Hepatic stellate cell (primary cell): ENCODE results near the gene TDG.
A peak's percentile ranks its signal among the peaks of the same experiment; 100 is the strongest.

Experiments
- DNase-seq: peaks from one replicate; pipeline ENCODE4 v3.0.0; 2011; ENCODE audit warnings: low spot score

Gene TDG

DNA sequence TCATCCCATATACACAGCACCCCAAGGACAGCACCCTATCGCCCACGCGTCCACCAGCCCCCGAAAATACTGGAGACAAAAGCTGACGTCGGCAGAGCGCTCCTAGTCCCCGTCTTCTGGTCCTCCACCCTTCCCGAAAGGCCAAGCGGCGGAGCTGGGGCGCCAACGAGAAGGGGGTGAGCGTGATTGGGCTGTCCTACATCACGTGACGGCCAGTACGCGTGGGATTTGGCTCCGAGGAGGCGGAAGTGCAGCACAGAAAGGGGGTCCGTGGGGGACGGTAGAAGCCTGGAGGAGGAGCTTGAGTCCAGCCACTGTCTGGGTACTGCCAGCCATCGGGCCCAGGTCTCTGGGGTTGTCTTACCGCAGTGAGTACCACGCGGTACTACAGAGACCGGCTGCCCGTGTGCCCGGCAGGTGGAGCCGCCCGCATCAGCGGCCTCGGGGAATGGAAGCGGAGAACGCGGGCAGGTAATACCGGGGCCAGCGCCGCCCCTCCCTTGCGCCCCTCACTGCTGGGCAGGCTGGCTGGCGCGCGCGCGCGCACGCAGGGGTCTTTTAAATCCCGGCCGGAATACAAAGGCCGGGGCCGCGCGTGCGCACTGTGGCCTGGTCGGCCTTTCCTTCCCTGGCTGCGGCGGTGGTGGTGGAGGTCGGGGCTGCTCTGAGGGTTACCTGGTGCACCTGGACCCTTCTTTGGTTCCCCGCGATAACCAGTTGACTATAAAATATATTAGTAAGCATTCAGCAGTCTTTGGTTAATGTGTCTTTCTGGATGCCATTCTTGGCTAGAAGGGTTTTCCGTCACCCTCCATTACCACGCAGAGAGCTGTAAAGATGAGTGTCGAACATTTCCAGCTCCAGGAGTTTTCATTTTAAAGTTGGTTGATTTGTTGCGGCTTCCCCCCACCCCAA is at the start of gene TDG:
TSS of gene TDG (plus strand) at position 283 of the 915 bp plus-strand sequence. CDS start at position 449, 166 bp downstream.
- DNase-seq = peak; percentile 95

DNA sequence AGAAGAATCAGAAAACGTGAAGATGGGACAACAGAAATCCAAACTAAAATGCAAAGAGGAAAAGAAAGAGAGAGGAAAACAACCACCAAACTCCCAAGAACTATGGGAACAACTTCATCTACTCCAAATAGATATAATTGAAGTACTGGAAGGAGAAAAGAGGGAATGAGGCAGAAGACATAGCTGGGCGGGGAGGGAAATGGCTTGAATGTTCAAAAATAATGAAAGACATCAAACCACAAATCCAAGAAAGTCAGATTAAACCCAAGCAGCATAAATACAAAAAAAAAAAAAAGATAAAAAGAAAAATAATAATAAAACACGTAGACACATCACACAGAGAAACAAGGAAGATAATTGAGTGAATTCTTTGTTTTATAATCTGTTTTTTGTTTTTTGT is 47.8 kb upstream of the TDG start:
- no peak for DNase-seq

DNA sequence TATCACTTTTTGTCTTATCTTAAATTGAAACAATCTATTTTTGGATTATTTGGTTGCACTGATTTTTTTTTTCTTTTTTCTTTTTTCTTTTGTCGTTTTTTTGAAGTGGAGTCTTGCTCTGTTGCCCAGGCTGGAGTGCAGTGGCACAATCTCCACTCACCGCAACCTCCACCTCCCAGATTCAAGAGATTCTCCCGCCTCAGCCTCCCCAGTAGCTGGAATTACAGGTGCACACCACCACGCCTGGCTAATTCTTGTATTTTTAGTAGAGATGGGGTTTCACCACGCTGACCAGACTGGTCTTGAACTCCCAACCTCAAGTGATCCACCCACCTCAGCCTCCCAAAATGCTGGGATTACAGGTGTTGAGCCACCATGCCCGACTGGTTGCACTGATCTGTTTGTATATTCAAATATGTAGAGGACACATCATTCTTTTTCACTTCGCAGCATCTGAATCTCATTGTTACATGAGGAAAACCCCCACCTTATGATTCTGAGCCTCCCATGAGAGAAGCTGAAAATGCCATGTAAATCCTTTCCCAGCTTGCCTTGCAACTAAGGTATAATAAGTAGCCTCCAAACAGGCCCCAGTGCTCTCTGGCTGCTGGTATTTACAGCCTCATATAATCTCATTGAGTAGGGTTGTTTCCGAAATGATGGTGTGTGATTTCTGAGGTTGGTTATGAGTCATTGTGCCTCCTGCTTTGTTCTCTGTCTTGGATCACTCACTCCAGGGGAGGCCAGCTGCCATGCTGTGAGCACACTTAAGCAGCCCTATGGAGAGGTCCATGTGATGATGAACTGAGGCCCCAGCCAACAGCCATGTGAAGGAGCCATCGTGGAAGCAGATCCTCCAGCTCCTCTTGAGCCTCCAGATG is 40.7 kb upstream of the TDG start:
- DNase-seq = no peak

DNA sequence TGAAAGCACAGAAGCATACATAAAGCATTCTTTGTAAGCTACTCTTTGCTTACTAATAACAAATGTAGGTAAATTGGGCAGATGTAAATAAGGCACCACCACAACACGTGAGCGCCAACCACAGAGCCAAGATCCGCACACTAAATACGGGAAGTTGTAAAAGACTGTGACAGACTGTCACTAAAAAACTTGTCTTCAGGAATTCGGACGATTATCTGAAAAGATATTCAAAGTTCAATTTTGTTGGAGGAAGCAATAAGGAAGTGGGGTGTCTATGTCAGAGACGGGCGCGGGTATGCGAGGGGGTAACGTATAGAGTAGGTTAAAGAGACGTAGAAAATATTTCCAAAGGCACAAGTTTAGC is 37.0 kb upstream of the TDG start:
- DNase-seq = no peak

DNA sequence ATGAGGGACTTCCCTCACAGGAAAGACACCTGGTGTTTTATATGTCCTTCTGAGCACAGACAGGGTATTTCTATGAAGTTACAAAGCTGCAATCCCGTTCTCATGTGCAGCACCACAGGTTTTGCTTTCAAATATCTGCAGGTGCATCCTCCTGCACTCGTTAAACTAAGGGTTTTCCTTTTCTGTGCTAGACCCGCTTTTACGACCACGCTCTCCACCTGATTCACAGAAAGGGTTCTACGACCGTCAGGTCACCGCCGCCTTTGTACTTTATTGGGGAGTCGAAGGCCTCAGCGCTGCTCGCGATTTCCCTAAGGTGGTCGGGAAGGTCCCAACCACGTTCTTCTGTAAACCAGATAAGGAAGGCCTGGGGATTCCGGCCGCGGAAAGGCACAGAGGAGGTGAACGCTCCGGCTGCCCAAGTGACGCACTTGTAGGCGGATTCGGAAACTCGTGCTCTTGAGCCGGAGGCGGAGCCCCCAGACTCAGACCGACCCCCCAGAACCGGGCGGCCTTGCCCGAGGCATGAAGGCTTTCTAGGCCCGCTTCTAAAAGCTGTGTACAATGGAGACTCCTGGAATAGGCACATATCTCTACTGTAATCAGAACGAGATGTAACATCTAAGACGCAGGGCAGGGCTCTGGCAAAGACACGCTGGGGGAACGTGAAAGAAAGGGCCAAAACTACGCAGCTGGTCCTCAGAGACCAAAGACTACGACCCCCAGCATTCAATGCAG is 36.5 kb upstream of the TDG start:
- DNase-seq = peak; percentile 87

DNA sequence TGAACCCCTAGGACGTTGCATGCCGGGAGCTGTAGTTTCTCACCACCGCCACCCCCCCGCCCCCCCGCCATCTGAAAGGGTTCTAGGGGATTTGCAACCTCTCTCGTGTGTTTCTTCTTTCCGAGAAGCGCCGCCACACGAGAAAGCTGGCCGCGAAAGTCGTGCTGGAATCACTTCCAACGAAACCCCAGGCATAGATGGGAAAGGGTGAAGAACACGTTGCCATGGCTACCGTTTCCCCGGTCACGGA is 36.0 kb upstream of the TDG start:
- DNase-seq = no peak

DNA sequence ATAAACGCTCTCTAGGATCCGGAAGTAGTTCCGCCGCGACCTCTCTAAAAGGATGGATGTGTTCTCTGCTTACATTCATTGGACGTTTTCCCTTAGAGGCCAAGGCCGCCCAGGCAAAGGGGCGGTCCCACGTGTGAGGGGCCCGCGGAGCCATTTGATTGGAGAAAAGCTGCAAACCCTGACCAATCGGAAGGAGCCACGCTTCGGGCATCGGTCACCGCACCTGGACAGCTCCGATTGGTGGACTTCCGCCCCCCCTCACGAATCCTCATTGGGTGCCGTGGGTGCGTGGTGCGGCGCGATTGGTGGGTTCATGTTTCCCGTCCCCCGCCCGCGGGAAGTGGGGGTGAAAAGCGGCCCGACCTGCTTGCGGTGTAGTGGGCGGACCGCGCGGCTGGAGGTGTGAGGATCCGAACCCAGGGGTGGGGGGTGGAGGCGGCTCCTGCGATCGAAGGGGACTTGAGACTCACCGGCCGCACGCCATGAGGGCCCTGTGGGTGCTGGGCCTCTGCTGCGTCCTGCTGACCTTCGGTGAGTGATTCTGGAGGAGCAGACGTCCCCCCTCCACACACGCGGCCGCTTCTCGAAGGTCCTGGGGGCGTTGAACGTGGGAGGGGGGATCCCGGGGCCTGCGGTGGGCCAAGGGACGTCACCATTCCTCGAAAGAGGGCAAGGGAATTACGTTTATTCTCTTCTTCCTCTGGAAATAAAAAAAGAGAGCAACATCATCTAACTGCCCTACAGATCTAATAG is 35.5 kb upstream of the TDG start, which contains the start of gene HSP90B1:
TSS of gene HSP90B1 (plus strand) at position 377 of the 753 bp plus-strand sequence. CDS start at position 483, 106 bp downstream.
- DNase-seq = peak; percentile 99

DNA sequence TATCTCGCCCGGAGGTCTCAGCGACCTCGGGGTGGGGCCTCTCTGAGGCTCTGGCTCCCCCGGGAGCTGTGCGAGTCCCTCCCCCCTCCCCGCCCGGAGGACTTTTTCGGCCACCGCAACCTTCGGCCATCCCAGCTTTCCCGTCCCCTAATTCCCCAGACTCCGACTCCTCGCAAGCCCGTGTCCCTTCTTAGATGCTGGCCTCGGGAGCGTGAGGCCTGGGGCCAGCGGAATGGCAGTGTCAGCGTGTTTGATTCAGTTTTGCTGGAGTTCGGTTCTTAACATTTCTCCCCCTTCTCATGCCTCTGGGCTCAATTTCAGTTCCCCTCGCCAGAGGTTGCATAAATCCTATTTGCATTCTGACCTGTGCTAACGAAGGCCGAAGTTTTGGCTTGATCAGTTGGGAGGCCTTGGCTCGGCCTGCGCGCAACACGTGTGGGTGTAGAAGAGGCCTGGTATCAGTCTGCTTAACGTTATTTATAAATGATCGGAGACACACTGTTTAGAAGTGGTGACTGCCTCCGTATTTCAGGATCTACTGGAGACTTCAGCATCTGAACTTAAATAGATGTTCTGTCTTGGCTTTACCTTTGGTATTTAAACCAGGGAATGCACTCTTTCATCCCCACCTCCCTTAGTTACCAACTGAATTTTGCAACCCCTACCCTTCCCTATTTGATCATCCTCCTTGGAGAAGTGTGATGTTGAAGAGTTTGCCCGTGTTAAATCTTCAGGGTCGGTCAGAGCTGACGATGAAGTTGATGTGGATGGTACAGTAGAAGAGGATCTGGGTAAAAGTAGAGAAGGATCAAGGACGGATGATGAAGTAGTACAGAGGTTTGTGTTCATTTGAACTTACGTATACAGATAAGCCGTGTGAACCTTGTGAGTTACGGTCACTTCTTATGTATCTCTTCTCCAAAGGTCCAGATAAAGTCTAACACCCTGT is 34.6 kb upstream of the TDG start:
- DNase-seq = peak; percentile 22

DNA sequence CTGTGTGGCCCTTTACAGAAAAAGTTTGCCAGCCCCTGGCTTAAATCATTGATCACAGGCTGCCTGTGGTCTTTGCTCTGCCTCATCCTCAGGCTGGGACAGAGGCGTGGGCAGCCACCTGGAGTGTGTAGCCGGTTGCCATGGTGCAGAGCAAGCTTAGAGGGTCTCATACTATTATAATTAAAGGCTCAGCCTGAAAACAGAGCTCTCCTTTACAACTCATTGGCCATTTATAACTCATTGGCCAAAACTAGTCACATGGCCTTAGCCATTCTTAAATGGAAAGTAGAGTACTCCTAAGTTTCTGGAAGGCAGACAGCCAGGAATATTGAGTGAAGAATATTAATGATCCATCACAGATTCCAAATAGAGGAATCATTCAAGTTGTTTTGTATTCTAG is 32.4 kb upstream of the TDG start:
- DNase-seq = no peak

DNA sequence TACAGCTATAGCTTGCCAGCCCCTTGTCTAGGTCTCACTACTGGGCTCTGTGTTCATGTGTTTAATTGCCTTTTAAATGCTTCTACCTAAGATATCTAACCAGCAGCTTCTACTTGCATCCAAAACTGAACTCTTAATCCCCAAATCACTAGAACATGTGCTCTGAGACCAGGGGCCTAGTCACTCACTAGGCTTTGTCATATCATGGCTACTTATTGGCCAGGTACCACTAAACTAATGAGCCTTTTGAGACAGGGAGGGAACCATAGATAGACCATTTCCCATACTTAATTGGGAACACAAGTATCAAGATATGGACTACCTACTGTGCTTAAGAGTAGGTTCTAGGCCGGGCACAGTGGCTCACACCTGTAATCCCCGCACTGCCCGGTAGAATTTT is 29.0 kb upstream of the TDG start:
- no peak for DNase-seq

DNA sequence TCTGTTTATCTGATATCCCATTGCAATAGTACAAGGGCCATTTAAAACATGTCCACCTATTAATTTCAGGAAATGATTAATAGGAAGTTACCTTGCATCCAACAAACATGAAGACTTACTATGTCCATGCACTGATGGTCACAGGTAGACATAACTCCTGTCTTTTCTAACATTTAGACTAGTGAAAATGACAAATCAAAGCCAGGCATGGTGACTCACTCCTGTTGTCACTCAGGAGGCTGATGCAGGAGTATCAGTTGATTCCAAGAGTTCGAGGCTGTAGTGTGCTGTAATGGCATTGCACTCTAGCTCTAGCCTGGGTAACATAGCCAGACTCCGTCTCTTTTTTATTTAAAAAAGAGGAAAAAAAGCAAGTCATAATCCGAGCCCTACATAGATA is 20.7 kb upstream of the TDG start:
- no peak for DNase-seq

DNA sequence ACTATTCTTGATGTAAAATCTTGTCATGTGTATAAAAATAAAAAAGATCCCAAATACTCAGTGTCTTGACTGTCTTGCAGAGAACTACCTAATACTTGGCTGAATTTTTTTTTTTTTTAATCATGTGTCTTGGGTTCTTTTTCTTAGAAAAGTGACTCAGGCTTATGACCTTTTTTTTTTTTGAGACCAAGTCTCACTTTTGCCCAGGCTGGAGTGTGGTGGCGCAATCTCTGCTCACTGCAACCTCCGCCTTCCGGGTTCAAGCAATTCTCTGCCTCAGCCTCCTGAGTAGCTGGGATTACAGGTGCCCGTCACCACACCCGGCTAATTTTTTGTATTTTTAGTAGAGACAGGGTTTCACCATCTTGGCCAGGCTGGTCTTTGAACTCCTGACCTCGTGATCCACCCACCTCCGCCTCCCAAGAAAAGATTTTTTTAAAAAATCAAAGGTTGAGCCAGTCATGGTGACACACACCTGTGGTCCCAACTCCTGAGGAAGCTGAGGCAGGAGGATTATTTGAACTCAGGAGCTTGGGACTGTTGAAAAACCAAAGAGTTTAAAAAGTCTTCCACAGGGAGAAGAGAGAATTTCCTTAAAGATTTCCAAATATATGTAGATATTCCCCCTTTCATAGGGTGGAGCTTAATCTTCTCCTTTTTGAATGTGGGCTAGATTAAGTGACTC is 17.7 kb upstream of the TDG start:
- no peak for DNase-seq

DNA sequence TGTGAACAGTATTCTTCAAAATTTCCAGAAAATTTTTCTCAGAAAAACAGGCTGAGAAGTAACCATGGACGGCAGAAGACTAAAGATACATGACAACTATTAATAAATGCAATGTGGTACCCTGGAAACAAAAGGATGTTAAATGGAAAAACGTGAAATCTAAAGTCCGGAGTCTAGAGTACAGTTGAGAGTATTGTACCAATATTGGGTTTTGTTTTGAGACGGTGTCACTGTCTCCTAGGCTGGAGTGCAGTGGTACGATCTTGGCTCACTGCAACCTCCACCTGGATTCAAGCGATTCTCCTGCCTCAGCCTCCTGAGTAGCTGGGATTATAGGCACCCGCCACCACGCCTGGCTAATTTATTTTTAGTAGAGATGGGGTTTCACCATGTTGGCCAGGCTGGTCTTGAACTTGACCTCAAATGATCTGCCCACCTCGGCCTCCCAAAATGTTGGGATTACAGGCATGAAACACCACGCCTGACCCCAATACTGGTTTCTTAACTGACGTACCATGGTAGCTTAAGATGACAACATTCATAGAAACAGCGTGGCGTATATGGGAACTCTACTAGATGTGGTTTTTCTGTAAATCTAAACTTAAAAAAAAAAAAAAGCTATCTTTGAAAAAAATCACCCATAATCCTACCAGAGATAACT is 16.8 kb upstream of the TDG start:
- no peak for DNase-seq

DNA sequence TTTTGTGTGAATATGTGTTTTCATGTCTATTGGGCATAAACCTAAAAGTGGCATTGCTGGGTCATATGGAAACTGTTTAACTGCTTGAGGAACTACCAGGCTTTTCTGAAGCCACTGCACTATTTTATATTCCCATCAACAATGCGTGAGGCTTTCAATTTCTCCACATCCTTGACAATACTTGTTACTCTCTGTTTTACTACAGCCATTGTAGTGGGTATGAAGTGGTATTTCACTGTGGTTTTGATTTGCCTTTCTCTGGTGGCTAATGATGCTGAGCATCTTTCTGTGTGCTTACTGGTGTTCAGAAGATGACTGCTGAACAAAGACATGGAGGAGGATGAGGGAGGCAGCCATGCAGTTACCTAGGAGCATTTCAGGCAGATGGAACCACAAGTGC is 13.2 kb upstream of the TDG start:
- DNase-seq = no peak

DNA sequence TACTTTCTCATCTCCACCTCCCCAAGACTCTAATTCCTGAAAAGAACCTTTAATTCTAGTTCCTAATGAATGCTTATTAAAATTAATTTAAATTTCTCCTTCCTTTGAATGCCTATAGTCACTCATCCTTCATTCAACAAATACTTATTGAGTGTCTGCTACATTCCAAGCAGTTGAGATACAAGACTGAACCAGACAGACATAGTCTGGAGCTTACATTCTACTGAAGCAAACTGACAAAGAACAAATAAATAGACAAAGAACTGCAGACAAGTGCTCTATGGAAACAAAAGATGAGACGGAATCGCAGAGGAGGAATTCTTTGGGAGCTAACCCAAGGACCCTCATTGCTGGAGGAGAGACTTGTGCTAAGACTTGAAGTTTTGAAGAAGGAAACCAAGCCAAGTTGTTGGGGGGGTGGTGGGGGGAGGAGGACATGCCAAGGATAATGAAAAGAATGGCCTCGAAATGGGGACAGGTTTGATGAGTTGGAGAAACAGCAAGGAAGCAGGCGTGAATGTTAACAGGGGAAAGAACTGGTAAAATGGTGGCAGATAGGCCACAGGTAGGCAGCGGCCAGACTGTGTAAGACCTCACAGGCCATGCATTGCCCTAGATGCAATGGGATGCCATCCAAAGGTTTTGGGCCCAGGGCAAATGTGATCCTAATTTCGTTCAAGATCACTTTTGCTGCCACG is 9.7 kb upstream of the TDG start:
- no peak for DNase-seq

DNA sequence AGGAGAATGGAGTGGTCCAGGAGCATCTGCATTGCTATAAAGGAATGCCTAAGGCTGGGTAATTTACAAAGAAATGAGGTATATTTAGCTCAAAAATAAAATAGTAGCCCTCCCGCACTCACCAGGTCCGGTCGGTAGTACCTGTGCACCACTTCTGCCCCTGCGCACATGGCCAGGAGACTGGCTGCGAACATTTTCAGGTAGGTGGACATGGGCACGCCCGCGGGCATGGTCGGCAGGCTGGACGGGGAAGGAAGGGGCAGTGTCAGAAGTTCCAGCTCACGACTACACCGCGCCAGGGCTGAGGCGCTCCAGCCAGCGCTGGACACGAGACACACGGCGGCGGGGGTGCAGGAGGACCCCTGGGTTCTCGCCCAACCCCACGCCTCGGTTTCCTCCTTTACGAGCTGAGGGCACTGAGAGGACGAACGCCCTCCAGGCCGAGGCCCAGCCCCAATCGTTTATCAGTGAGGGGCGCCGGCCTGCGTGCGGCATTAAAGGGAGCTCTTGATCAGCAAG is 9.1 kb upstream of the TDG start:
- DNase-seq = no peak

DNA sequence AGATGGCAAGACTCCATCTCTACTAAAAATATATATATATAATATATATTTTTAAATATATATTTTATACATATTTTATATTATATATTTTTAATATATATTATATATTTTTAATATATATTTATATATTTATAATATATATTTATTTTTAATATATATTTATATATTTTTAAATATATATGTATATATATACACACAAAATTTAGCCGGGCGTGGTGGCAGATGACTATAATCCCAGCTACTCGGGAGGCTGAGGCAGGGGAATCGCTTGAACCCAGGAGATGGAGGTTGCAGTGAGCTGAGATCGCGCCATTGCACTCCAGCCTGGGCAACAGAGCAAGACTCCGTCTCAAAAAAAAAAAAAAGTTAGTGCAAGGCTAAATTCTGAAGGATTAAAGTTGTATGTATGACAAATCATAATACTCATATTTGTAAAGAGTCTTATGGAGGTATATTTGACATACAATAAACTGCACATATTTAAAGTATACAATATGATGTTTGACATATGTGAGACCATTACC is 7.7 kb upstream of the TDG start:
- no peak for DNase-seq

DNA sequence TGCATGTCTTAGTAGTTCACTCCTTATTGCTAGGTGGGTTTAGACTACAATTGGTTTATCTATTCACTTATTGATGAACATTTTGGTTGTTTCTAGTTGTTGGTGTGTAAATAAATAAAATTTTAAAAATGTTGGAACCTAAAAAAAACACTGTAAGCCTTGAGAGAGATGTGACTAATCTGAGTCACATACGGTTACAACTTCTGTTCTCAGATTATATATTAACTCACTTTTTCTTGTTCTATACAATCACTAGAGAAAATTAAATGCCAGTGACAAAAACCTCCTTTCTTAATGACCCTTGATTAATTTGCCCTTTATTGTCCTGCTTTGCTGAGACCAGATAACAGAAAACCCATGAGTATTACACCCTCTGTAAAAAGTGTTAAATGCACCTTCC is 7.1 kb upstream of the TDG start:
- DNase-seq = no peak
